ENCODE results near the gene PRSS23.

PRSS23 gene

GRCh38 chr11:86809561-86809960 is 9.2 kb downstream of the PRSS23 start:
- no peak overlapping the region for H3K4me3 ChIP-seq (replicated peaks; ENCODE audit: low read depth, low read length)
- no peak for TF ChIP-seq CTCF (IDR thresholded peaks at IDR 0.05; ENCODE audit: low read depth, low read length, missing control alignments)
- no peak for DNase-seq (ENCODE audit: extremely low read depth, low read depth)

- H3K4me3 ChIP-seq (replicated peaks; ENCODE audit: low read depth, low read length), result no peak overlapping the region
- TF ChIP-seq CTCF (IDR thresholded peaks at IDR 0.05; ENCODE audit: low read depth, low read length, missing control alignments), result no peak
- DNase-seq (ENCODE audit: extremely low read depth, low read depth), result no peak
These were observed 9.9 kb downstream of the PRSS23 start for GRCh38 chr11:86810288-86810687.

DNA sequence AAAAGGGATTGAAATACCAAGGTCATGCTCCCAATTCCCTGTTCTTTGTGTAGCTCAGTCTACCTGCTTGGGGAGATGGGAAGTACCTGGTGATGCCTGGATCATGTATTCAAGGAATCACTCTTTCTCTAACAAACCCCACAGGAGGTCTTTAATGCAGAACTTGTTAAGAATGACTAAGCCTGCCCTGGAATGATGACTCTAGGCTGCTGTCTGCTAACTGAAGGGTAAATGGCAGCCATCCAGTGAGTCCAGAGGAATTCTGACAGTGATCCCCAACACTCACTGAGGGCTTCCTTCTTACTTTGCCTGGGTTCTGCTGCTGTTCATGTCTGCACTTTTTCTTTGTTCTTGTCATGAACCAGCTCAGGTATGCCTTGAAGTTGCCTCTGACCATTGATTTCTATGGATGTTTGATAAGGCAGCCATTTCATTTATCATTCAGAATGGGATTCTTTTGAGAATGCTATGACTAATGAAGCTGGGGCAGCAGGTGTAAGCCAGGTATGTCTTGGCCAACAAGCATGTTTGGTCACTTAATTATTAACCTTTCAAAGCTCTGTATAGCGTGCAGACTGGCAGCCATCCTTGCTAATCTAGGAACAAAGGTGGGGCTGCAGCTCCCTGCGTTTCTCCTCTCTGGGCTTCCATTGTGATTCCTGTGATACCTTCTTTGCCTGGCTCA is 11.4 kb downstream of the PRSS23 start:
- no peak overlapping the region for H3K4me3 ChIP-seq (replicated peaks; ENCODE audit: low read depth, low read length)
- DNase-seq (ENCODE audit: extremely low read depth, low read depth), result no peak
- TF ChIP-seq CTCF (IDR thresholded peaks at IDR 0.05; ENCODE audit: low read depth, low read length, missing control alignments), result no peak

- no peak for TF ChIP-seq CTCF (IDR thresholded peaks at IDR 0.05; ENCODE audit: low read depth, low read length, missing control alignments)
- DNase-seq (ENCODE audit: extremely low read depth, low read depth), result no peak
- H3K4me3 ChIP-seq (replicated peaks; ENCODE audit: low read depth, low read length), result no peak overlapping the region
These were observed 12.0 kb downstream of the PRSS23 start for GRCh38 chr11:86812322-86812670.

DNA sequence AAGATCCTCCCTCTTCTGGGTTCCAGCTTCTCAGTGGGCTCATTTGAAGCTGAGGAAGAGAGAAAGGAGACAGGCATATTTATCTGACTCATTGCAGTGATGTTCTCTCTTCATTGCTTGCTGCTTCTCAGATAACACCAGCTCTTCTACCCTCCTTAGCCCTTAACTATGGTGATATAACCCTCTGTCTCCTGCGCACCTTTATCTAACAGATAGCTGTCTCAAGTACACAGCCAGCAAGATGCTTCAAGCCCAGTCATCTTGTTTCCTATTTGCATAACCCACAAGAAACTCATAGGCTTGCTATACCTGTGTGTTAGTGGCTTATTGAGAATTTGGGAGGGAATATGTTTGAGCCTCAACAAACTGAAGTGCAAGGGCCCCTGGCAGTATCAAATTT is 12.6 kb downstream of the PRSS23 start:
- no peak for TF ChIP-seq CTCF (IDR thresholded peaks at IDR 0.05; ENCODE audit: low read depth, low read length, missing control alignments)
- no peak for DNase-seq (ENCODE audit: extremely low read depth, low read depth)
- no peak overlapping the region for H3K4me3 ChIP-seq (replicated peaks; ENCODE audit: low read depth, low read length)

DNA sequence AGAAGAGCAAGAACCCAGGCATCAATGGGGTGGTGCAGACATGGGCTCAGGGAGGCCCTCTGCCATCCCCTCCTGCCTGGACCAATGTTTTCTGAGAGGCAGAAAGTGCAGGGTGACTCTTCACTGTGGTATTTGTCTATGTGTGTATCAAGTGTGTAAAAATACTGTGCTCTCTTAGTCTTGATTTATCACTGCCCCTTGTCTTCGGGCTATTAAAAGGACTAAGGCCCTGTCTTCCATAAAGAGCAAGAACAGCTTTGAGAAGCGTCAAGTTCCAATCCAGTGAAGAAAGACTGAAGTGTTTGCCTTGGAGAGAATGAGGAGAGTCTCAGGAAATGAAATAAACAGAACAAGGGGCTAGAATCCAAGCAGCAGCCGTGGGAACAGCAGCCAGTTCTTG is 14.4 kb downstream of the PRSS23 start:
- TF ChIP-seq CTCF (IDR thresholded peaks at IDR 0.05; ENCODE audit: low read depth, low read length, missing control alignments), result no peak
- DNase-seq (ENCODE audit: extremely low read depth, low read depth), result no peak

GRCh38 chr11:86815726-86816125 is 15.4 kb downstream of the PRSS23 start:
- no peak for DNase-seq (ENCODE audit: extremely low read depth, low read depth)
- no peak for TF ChIP-seq CTCF (IDR thresholded peaks at IDR 0.05; ENCODE audit: low read depth, low read length, missing control alignments)
- H3K4me3 ChIP-seq (replicated peaks; ENCODE audit: low read depth, low read length), result no peak overlapping the region

More for the DNA sequence above, 14.4 kb downstream of the PRSS23 start:
- no peak overlapping the region for H3K4me3 ChIP-seq (replicated peaks; ENCODE audit: low read depth, low read length)
